Rectal smooth muscle tissue (tissue), 1 donor: ENCODE measurements around the gene MEF2A.

ENCODE experiments used
- H3K27ac ChIP-seq: one replicate; pipeline ENCODE4 v1.7.0; 2013; ENCODE audit warnings: low read depth, low read length, inconsistent platforms
- H3K27me3 ChIP-seq: one replicate; pipeline ENCODE4 v1.7.0; 2013; ENCODE audit warnings: low read length; ENCODE audit not compliant: control insufficient read depth, insufficient read depth
- H3K36me3 ChIP-seq: one replicate; pipeline ENCODE4 v1.7.0; 2013; ENCODE audit warnings: low read length; ENCODE audit not compliant: control insufficient read depth, insufficient read depth
- H3K4me1 ChIP-seq: one replicate; pipeline ENCODE4 v1.7.0; 2013; ENCODE audit warnings: low read length; ENCODE audit not compliant: control insufficient read depth, insufficient read depth
- H3K4me3 ChIP-seq: one replicate; pipeline ENCODE4 v1.7.0; 2013; ENCODE audit warnings: low read length
- H3K9ac ChIP-seq: one replicate; pipeline ENCODE4 v1.7.0; 2013; ENCODE audit warnings: low read length

The MEF2A gene

GRCh38 chr15:99720533-99720932 lies 154.7 kb downstream of the MEF2A start:
- peaks cover 7% of the 10 kb centered on the region for H3K4me1 ChIP-seq
- H3K27ac ChIP-seq, result no peak overlapping the region

GRCh38 chr15:99721104-99721778 lies 155.5 kb downstream of the MEF2A start:
- Histone ChIP-seq H3K27me3 (no peaks in the 10 kb centered on the region), H3K4me1 (peaks cover 7% of the 10 kb centered on the region), H3K9ac (no peak overlapping the region), H3K4me3 (no peak overlapping the region), H3K27ac (no peak overlapping the region), H3K36me3 (peaks cover 5% of the 10 kb centered on the region)

More at GRCh38 chr15:99720533-99720932, 154.7 kb downstream of the MEF2A start:
- Histone ChIP-seq H3K36me3 (peaks cover 6% of the 10 kb centered on the region), H3K9ac (no peak overlapping the region), H3K27me3 (no peaks in the 10 kb centered on the region), H3K4me3 (no peak overlapping the region)

GRCh38 chr15:99721896-99722295 lies 156.1 kb downstream of the MEF2A start:
- H3K27me3 ChIP-seq, result no peaks in the 10 kb centered on the region
- H3K4me3 ChIP-seq, result no peak overlapping the region
- H3K27ac ChIP-seq, result no peak overlapping the region
- H3K9ac ChIP-seq, result no peak overlapping the region
- peaks cover 4% of the 10 kb centered on the region for H3K4me1 ChIP-seq
- no peaks in the 10 kb centered on the region for H3K36me3 ChIP-seq

GRCh38 chr15:99722406-99722805 lies 156.6 kb downstream of the MEF2A start:
- Histone ChIP-seq H3K9ac (no peak overlapping the region), H3K4me3 (no peak overlapping the region), H3K27ac (no peak overlapping the region), H3K36me3 (no peaks in the 10 kb centered on the region), H3K27me3 (no peaks in the 10 kb centered on the region), H3K4me1 (peaks cover 1% of the 10 kb centered on the region)

GRCh38 chr15:99726333-99726732 lies 160.5 kb downstream of the MEF2A start:
- H3K27ac ChIP-seq, result no peak overlapping the region
- H3K4me3 ChIP-seq, result no peak overlapping the region
- H3K9ac ChIP-seq, result no peak overlapping the region
- peaks cover 5% of the 10 kb centered on the region for H3K36me3 ChIP-seq
- H3K27me3 ChIP-seq, result no peaks in the 10 kb centered on the region
- no peaks in the 10 kb centered on the region for H3K4me1 ChIP-seq

GRCh38 chr15:99727330-99727729 lies 161.5 kb downstream of the MEF2A start:
- H3K36me3 ChIP-seq, result peaks cover 5% of the 10 kb centered on the region
- H3K4me3 ChIP-seq, result no peak overlapping the region
- no peaks in the 10 kb centered on the region for H3K27me3 ChIP-seq
- no peak overlapping the region for H3K27ac ChIP-seq
- H3K4me1 ChIP-seq, result no peaks in the 10 kb centered on the region
- H3K9ac ChIP-seq, result no peak overlapping the region

- Histone ChIP-seq H3K4me3 (no peak overlapping the region), H3K9ac (no peak overlapping the region), H3K27me3 (no peaks in the 10 kb centered on the region), H3K4me1 (no peaks in the 10 kb centered on the region), H3K27ac (no peak overlapping the region), H3K36me3 (peaks cover 5% of the 10 kb centered on the region)
Measured at GRCh38 chr15:99727733-99728132, 161.9 kb downstream of the MEF2A start.

GRCh38 chr15:99728916-99729315 lies 163.1 kb downstream of the MEF2A start:
- no peak overlapping the region for H3K27ac ChIP-seq
- H3K4me1 ChIP-seq, result no peaks in the 10 kb centered on the region
- H3K4me3 ChIP-seq, result no peak overlapping the region
- peaks cover 5% of the 10 kb centered on the region for H3K36me3 ChIP-seq
- H3K27me3 ChIP-seq, result no peaks in the 10 kb centered on the region
- H3K9ac ChIP-seq, result no peak overlapping the region

GRCh38 chr15:99729327-99729726 lies 163.5 kb downstream of the MEF2A start:
- Histone ChIP-seq H3K27me3 (no peaks in the 10 kb centered on the region), H3K4me1 (no peaks in the 10 kb centered on the region), H3K4me3 (no peak overlapping the region), H3K36me3 (peaks cover 5% of the 10 kb centered on the region), H3K9ac (no peak overlapping the region), H3K27ac (no peak overlapping the region)

- H3K36me3 ChIP-seq, result peaks cover 5% of the 10 kb centered on the region
- no peak overlapping the region for H3K9ac ChIP-seq
- H3K27me3 ChIP-seq, result no peaks in the 10 kb centered on the region
- no peak overlapping the region for H3K4me3 ChIP-seq
- H3K27ac ChIP-seq, result no peak overlapping the region
- H3K4me1 ChIP-seq, result no peaks in the 10 kb centered on the region
Measured at GRCh38 chr15:99729920-99730319, 164.1 kb downstream of the MEF2A start.

- no peak overlapping the region for H3K27ac ChIP-seq
- peak overlapping the region; percentile 81 for H3K4me3 ChIP-seq
- H3K9ac ChIP-seq, result no peak overlapping the region
- H3K27me3 ChIP-seq, result no peaks in the 10 kb centered on the region
- no peaks in the 10 kb centered on the region for H3K4me1 ChIP-seq
- H3K36me3 ChIP-seq, result peaks cover 5% of the 10 kb centered on the region
Measured at GRCh38 chr15:99731336-99732123, 165.7 kb downstream of the MEF2A start.

GRCh38 chr15:99732124-99732750 lies 166.5 kb downstream of the MEF2A start:
- H3K9ac ChIP-seq, result peak overlapping the region; percentile 68
- peak overlapping the region; percentile 81 for H3K4me3 ChIP-seq
- H3K36me3 ChIP-seq, result peaks cover 5% of the 10 kb centered on the region
- peak overlapping the region; percentile 84 for H3K27ac ChIP-seq
- H3K4me1 ChIP-seq, result no peaks in the 10 kb centered on the region
- no peaks in the 10 kb centered on the region for H3K27me3 ChIP-seq
